GM12874 (cell line): ENCODE results near the gene WDR77.

Source experiments
- CTCF ChIP-seq: IDR thresholded peaks from 2 replicates; pipeline ENCODE4 v1.5.1; 2011; ENCODE audit warnings: low read depth, mild to moderate bottlenecking, control low read depth, low read length, moderate library complexity; ENCODE audit not compliant: insufficient read depth

The WDR77 gene

GRCh38 chr1:111448918-111449702, at the start of gene WDR77, which contains the start of gene ATP5PB:
TSS of gene WDR77 (minus strand) at chr1:111449256. CDS start at chr1:111449169, 87 bp downstream.
TSS of gene ATP5PB (plus strand) at chr1:111449464. CDS start at chr1:111449542, 78 bp downstream.
- no peak for TF ChIP-seq CTCF

GRCh38 chr1:111497592-111497991, 48.5 kb upstream of the WDR77 start:
- no peak for TF ChIP-seq CTCF

GRCh38 chr1:111496398-111496797, 47.3 kb upstream of the WDR77 start:
- TF ChIP-seq CTCF, result no peak

DNA sequence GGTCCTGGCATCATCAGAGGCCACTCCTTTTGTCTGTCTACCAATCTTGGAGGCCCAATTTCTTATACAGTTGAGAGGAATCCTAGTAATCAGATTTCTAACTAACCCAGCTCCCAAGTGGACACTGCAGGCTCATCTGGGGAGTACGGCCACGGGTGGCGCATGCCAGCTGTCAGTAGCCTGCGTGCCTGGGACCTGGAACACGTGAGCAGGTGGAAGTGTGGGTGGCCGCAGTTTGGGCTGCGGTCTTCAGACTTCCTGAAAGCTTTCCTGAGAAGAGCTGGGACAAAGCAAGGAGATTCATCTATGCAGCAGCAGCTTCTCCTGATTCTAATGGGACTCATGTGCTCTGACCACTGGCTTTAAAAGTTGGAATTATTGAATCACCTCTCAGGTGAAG, 42.0 kb upstream of the WDR77 start:
- TF ChIP-seq CTCF, result no peak

DNA sequence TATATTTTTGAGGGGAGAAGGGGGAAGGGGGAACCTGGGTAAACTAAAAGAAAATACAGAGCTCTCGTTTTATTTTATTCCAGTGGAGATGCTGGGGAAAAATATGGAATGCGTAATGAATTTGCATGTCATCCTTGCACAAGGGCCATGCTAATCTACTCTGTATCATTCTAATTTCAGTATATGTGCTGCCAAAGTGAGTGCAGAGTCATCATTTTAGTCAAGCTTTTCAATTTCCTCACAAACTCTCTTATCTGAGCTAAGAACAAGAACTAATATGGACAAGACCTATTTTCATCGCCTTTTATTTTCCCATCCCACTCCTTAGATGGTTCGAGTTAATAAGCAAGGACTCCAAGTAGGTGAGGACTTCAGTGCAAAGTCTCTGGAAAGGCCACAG, 41.2 kb upstream of the WDR77 start:
- TF ChIP-seq CTCF, result no peak

DNA sequence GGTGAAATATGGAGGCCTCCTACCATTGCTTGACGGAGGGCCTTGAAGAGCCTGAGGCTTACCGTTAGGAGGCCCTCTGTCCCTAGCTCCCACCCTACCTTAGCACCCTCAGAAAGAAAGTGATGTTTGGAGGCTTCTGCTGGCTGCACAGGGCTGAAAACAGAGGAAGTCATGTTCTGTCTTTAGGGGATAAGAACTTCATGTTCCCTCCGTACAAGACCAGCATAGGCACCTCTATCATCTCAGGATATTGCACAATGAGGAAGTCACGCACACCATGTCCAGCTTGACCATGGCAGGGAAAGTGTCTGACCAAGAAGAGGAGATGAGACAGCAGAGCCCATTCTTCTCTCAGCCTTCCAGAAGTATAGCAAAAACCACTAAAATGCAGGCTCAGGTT, 40.5 kb upstream of the WDR77 start:
- TF ChIP-seq CTCF, result no peak

DNA sequence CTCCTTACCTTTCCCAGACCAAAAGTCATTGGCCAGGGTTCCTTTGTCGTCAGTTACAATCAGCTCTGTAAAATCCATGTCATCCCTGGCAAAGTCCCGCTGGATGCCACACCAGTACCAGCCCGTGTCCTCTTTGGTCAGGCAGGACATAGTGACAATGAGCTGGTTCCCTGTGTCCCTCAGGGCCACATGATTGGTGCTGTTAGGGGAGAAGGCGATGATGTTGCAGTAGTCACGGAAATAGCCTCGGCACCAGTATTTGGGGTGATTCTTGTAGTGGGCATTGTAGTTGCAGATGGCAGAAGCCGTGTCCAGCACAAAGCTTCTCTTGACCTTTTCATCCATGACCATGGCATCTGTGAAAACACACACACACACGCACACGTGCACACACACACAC, 39.6 kb upstream of the WDR77 start:
- no peak for TF ChIP-seq CTCF

GRCh38 chr1:111487133-111487532, 38.1 kb upstream of the WDR77 start:
- no peak for TF ChIP-seq CTCF
